ENCODE data around the gene MPP1. TPM values are rescaled to one million over a fixed set of nuclear protein-coding genes. Genes with fewer than 3 reads are reported as not detected.
A peak's percentile ranks its signal among the peaks of the same experiment; 100 is the strongest.
"Not testable (repeated sequence)": the region's sequence is repeated elsewhere in the genome, so short reads cannot be mapped to it uniquely, and the experiment has no call there.

The MPP1 gene
- not detected in 2 replicates for total RNA-seq (2014; rRNA removed; shearing (Covaris generic))

GRCh38 chrX:154804957-154805695 is at the start of gene MPP1:
TSS of gene MPP1 (minus strand) at chrX:154805485. CDS start at chrX:154805373, 112 bp downstream.
- DNase-seq (ENCODE audit: low spot score): peak; percentile 74

GRCh38 chrX:154850957-154851611 is 45.8 kb upstream of the MPP1 start:
- no peak for DNase-seq (ENCODE audit: low spot score)

DNA sequence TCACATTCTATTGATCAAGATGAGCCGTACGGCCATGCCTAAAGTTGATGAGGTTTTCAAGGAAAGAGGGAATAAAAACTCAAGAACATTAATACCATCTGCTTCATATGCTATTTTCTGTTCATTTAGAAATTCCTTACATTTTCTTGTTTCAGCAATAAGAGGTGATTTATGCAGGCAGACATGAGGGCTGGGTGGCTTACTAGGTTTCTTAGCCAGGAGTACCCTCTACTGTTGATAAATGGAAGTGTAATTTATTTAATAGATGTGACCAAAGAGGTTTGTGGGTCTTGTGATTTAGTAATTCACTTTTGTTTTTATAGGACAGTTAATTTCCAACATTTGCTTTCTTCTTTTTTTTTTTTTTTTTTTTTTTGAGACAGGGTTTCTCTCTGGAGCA is 35.6 kb upstream of the MPP1 start:
- peak; percentile 69 for DNase-seq (ENCODE audit: low spot score)

GRCh38 chrX:154836163-154836562 is 30.9 kb upstream of the MPP1 start:
- DNase-seq (ENCODE audit: low spot score): no peak

- no peak for DNase-seq (ENCODE audit: low spot score)
Measured at GRCh38 chrX:154834562-154834961, 29.3 kb upstream of the MPP1 start, which contains the start of gene SMIM9. TSS of gene SMIM9 (minus strand) at chrX:154834662. CDS start at chrX:154830856, 3,806 bp downstream.

DNA sequence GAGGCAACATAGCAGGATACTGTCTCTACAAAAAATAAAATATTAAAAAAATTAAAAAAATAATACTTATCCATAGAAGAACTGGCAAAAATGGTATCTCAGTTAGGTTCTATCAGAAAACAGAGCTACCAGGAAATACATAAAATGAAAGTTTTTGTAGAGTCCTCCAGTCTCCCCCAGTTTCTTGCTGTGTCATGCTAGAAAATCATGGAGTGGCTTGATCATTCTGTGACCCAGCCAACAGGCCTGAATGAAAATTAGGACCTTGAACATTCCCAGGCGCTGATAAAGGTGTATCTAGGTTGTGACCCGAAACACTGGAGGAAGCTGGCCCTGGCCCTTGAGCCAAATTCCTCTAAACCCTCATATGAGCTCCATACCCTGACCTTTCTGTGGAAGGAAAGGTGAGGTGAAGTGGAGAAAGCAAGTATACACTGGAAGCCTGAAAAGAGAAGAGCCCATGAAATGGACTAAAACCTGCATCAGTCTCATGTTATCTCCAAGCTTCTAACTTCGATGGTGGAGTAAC is 28.5 kb upstream of the MPP1 start:
- no peak for DNase-seq (ENCODE audit: low spot score)

GRCh38 chrX:154829926-154830442 is 24.7 kb upstream of the MPP1 start:
- no peak for DNase-seq (ENCODE audit: low spot score)

- no peak for DNase-seq (ENCODE audit: low spot score)
Measured at GRCh38 chrX:154829134-154829533, 23.8 kb upstream of the MPP1 start.

GRCh38 chrX:154828016-154828408 is 22.7 kb upstream of the MPP1 start:
- no peak for DNase-seq (ENCODE audit: low spot score)

DNA sequence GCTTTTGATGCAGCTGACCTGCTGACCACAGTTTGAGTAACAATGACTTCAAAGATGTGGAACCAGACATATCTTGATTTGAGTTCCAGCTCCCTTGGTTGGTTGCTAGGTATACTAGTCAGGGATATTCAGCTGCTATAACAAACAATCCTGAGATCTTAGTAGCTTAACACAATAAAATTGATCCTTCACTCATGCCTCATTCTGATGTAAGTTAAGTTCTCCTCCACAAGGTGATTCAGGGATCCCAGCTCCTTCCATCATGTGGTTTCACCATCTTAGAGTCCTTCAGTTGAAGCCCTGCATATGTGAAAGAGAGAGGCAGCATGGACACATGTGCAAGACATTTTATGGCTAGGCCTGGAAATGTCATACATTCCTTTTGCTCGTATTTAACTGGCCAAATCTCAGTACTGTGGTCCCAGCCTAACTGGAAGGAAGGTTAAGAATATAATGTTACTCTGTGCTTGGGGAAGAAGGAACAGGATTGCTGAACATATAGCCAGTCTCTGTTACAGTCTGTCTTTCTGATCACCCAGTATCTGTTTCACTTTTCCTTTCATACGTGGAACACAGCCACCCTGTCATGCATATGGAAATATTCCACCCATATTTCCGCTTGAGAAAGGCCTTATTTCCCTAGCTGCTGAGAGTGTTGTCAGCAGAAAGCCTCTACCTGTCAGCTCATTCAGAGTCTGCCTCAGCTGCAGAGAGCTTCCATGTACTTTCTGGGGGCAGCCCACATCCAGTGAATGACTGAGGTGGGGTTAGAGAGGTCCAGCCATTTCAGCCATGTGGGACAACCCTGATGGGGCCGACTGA is 22.1 kb upstream of the MPP1 start:
- no peak for DNase-seq (ENCODE audit: low spot score)

DNA sequence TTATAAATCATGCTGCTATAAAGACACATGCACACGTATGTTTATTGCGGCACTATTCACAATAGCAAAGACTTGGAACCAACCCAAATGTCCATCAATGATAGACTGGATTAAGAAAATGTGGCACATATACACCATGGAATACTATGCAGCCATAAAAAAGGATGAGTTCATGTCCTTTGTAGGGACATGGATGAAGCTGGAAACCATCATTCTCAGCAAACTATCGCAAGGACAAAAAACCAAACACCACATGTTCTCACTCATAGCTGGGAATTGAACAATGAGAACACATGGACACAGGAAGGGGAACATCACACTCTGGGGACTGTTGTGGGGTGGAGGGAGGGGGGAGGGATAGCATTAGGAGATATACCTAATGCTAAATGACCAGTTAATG is 20.3 kb upstream of the MPP1 start:
- not testable (repeated sequence) for DNase-seq (ENCODE audit: low spot score)

GRCh38 chrX:154824638-154825037 is 19.4 kb upstream of the MPP1 start:
- no peak for DNase-seq (ENCODE audit: low spot score)

DNA sequence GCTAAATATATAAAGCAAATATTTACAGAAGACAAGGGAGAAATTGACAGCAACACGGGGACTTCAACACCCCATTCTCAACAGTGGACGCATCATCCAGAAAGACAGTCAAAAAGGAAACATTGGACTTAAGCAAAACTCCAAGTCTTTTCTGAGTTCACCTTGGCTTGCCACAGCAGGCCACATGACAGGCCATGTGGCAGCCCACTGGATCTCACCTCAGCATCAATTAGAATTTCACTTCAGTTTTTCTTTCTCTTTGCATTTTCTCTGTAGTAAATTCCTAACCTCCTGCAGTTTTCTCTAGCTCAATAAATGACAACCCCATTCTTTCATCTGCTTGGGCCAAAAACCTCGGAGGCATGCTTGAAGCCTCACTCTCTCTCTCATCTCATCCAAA is 16.7 kb upstream of the MPP1 start:
- DNase-seq (ENCODE audit: low spot score): no peak

- DNase-seq (ENCODE audit: low spot score): no peak
Measured at GRCh38 chrX:154821523-154821922, 16.2 kb upstream of the MPP1 start.

DNA sequence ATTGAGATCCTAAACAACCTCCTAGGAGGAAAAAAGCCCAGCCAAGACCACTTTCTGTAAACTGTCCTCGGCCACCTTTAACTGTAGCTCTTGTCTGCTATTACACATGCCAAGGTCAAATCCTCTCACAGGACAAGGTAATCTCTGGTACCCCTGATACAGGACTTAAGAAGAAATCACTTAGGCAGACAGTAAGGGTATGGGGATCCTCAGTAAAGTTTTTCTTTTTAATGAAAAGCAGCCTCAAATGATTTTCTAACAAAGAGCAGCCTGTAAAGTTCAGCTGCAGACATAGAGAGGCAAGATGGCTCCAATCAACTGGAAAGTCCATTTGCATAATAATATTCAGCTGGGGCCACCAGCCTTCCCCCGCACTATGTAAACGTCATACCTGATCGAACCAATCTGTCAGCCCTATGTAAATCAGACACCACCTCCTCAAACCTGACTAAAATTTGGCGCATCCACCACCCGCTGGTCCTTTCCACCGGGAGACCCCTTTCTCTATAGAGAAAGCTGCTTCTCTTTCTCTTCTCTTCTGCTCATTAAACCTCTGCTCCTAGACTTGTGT is 14.6 kb upstream of the MPP1 start:
- DNase-seq (ENCODE audit: low spot score): no peak

DNA sequence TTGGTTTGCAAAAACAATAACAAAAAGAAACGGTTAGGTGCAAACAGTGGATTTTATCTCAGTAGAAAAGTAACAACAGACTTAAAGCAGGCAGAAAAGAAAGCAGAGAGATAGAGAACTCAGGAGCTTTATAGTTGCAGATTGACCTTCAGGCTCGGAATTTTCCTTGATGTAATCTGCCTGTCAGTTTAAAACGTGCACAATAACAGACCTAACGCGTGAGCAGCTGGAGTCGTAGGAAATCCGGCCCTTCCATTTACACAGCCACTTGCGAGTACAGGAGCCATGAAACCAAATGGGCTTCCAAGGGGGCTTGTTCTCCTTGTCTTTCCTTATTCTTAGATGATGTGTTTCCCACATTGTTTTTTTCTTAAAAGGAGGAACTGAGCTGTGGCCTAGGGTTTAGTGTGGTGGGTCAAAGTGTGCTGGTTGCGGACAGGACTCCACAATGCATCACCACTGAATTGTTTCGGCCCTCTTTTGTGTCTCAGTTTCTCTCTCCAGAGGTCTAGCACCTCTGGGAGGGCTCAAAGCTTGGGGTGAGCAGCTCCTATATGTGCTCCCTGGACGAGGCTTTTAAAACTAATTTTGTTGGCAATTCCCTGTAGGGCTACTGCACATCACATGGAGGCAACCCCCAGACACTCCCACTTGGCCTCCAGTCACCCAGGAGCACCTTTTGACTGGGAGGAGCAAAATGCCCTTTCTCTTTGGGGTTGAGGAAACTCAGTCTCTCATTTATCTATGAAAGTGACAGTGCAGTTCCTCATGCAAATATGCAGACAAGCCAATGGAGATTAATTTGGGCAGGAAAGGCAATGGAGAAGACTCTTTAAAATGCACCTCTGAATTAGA is 13.9 kb upstream of the MPP1 start:
- no peak for DNase-seq (ENCODE audit: low spot score)

- not testable (repeated sequence) for DNase-seq (ENCODE audit: low spot score)
Measured at GRCh38 chrX:154817048-154817618, 11.8 kb upstream of the MPP1 start.

DNA sequence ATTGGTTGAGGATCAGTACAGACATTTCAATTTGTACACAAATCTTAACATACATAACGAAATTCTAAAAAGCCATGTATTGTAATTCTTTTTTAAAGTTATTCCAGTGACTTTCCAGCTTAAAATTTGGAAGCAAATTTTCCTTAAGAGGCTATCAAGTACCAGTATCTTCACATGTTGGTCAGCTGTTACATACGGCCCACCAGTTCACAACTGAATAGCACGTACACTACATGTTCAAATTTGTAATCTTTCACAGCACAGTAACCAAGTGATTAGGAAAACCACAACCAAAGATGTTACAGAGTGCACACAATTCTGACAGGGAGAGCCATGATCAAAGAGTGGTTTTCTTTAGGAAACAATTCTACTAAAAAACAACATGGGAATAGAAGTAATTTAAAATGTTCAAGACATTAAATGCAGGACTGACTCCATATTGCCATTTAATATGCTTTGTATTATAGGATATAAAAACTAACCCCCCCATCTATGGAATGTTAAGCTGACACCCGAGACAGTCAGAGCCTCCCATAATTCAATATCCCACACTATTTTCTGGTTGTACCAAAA is 11.1 kb upstream of the MPP1 start:
- not testable (repeated sequence) for DNase-seq (ENCODE audit: low spot score)

- DNase-seq (ENCODE audit: low spot score): no peak
Measured at GRCh38 chrX:154815274-154815818, 10.1 kb upstream of the MPP1 start.
